Chondrocyte (in vitro differentiated cells): Measurements from ENCODE around the gene ZNF555. TPM values are rescaled to one million over a fixed set of nuclear protein-coding genes. Genes with fewer than 3 reads are reported as not detected.

Experiments used
- DNase-seq: peaks from one replicate; pipeline ENCODE4 v3.0.0; 2021; ENCODE audit warnings: mixed read lengths, low spot score
- H3K27ac Mint-ChIP-seq: one replicate; pipeline ENCODE4 v1.8.0; 2021; ENCODE audit warnings: mild to moderate bottlenecking, moderate library complexity, mixed read lengths; ENCODE audit not compliant: unreplicated experiment
- H3K27me3 Mint-ChIP-seq: 2 replicates; pipeline ENCODE4 v1.8.0; 2021; ENCODE audit warnings: low read depth, mixed read lengths
- H3K36me3 Mint-ChIP-seq: 2 replicates; pipeline ENCODE4 v1.8.0; 2021; ENCODE audit warnings: low read depth, mixed read lengths
- H3K4me1 Mint-ChIP-seq: 2 replicates; pipeline ENCODE4 v1.8.0; 2021; ENCODE audit warnings: low read depth, mild to moderate bottlenecking, mixed read lengths
- H3K4me3 Mint-ChIP-seq: one replicate; pipeline ENCODE4 v1.8.0; 2021; ENCODE audit warnings: mild to moderate bottlenecking, moderate library complexity, mixed read lengths; ENCODE audit not compliant: unreplicated experiment
- H3K9me3 Mint-ChIP-seq: 2 replicates; pipeline ENCODE4 v1.8.0; 2021; ENCODE audit warnings: low read depth, mixed read lengths
- total RNA-seq: library from RNA; stranded (reverse); gene quantifications from 3 replicates; pipeline ENCODE4 v1.2.1, GENCODE V29; 2021
- TF ChIP-seq, protein P1 (sequence below): fragments of 200-600 bp; sonication (generic); IDR thresholded peaks from 2 replicates; pipeline ENCODE4 v1.5.0; 2021; ENCODE audit warnings: antibody characterized with exemption, mild to moderate bottlenecking, moderate library complexity

The ZNF555 gene
- total RNA-seq, 1 donor from 2014 or later, result 9.2 TPM

DNA sequence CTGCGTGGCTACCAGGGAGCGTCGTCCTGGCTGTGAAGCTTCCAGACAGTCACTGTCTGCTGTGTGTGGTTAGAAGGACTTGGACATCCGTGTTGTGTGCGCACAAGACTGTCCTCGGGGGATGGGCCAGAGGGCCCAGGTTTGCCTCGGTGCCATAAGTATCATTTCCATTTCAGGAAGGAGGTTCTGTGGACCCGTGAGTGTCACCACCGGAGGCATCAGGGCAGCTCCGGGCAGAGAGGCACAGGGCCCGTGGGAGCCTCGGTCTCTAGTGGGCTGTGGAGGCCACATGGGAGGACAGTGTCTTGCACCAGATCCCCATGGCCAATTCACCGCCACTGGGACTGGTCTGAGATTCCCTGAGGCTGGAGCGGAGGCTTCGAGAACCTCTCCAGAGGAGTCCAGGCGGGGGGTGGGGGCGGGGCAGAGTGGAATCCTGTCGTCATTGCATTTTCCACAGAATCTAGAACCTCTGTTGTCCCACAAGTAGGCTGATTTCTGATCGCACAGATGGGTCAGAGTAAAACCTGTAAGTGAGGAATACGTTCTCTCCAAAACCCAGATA lies 65.4 kb downstream of the ZNF555 start:
- no peaks in the 10 kb centered on the region for H3K27me3 Mint-ChIP-seq
- no peak for DNase-seq
- TF ChIP-seq, protein P1, sequence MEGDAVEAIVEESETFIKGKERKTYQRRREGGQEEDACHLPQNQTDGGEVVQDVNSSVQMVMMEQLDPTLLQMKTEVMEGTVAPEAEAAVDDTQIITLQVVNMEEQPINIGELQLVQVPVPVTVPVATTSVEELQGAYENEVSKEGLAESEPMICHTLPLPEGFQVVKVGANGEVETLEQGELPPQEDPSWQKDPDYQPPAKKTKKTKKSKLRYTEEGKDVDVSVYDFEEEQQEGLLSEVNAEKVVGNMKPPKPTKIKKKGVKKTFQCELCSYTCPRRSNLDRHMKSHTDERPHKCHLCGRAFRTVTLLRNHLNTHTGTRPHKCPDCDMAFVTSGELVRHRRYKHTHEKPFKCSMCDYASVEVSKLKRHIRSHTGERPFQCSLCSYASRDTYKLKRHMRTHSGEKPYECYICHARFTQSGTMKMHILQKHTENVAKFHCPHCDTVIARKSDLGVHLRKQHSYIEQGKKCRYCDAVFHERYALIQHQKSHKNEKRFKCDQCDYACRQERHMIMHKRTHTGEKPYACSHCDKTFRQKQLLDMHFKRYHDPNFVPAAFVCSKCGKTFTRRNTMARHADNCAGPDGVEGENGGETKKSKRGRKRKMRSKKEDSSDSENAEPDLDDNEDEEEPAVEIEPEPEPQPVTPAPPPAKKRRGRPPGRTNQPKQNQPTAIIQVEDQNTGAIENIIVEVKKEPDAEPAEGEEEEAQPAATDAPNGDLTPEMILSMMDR, result no peak
- no peak overlapping the region for H3K4me3 Mint-ChIP-seq
- H3K4me1 Mint-ChIP-seq, result peaks cover 14% of the 10 kb centered on the region
- peaks cover 4% of the 10 kb centered on the region for H3K9me3 Mint-ChIP-seq
- no peak overlapping the region for H3K27ac Mint-ChIP-seq
- peaks cover 1% of the 10 kb centered on the region for H3K36me3 Mint-ChIP-seq

Other genes starting within 250 kb of the ZNF555 start
- 1.9 to 3.6 TPM (median 2.5 TPM) in 3 replicates for gene GNG7, start 138.8 kb upstream of the ZNF555 start, total RNA-seq
- 14.1 to 20.9 TPM (median 20.2 TPM) in 3 replicates for gene DIRAS1, start 120.1 kb upstream of the ZNF555 start, total RNA-seq
- gene SLC39A3, start 101.5 kb upstream of the ZNF555 start, total RNA-seq, result 28.2 to 34.0 TPM (median 32.7 TPM) in 3 replicates
- 36.6 to 42.2 TPM (median 37.7 TPM) in 3 replicates for gene SGTA, start 58.2 kb upstream of the ZNF555 start, total RNA-seq
- 46.9 to 78.0 TPM (median 48.4 TPM) in 3 replicates for gene THOP1, start 56.0 kb upstream of the ZNF555 start, total RNA-seq
- 4.1 to 4.5 TPM (median 4.4 TPM) in 3 replicates for gene ZNF554, start 21.6 kb upstream of the ZNF555 start, total RNA-seq
- gene ZNF556, start 25.9 kb downstream of the ZNF555 start, total RNA-seq, result not detected in 3 replicates
- 2.2 to 2.9 TPM (median 2.2 TPM) in 3 replicates for gene ZNF57, start 59.5 kb downstream of the ZNF555 start, total RNA-seq
- gene ZNF77, start 103.5 kb downstream of the ZNF555 start, total RNA-seq, result 2.9 to 4.1 TPM (median 3.6 TPM) in 3 replicates
- 0.36 to 1.1 TPM (median 0.55 TPM) in 3 replicates for gene TLE6, start 136.1 kb downstream of the ZNF555 start, total RNA-seq
- gene TLE2, start 187.8 kb downstream of the ZNF555 start, total RNA-seq, result 12.3 to 14.1 TPM (median 13.7 TPM) in 3 replicates
- 223 to 306 TPM (median 303 TPM) in 3 replicates for gene TLE5, start 221.0 kb downstream of the ZNF555 start, total RNA-seq